Liver (tissue), 3 donors: ENCODE results near the gene TECR.

Experiments used
- CTCF ChIP-seq: fragments of 150-350 bp; IDR thresholded peaks from 2 replicates; pipeline ENCODE4 v1.5.1; 2017; ENCODE audit warnings: improper control_type of control experiment, low read depth, low read length; ENCODE audit not compliant: missing input control
- EGR1 ChIP-seq, 2 donors: IDR thresholded peaks; 2 replicates each; pipeline ENCODE4 v1.6.1; 2016 to 2018; ENCODE audit warnings: antibody characterized with exemption in 2 of 2, low read depth in 2 of 2
- TF ChIP-seq, protein P1 (sequence below): IDR thresholded peaks from 2 replicates; pipeline ENCODE4 v1.6.1; 2016; ENCODE audit warnings: antibody characterized with exemption, mild to moderate bottlenecking
- donor health status: healthy.
- donor health status: healthy.

- TF ChIP-seq CTCF: no peak
- TF ChIP-seq EGR1 (IDR thresholded peaks at IDR 0.05; ENCODE audit: low read depth in 2 of 2): no peak
- TF ChIP-seq, protein P1, sequence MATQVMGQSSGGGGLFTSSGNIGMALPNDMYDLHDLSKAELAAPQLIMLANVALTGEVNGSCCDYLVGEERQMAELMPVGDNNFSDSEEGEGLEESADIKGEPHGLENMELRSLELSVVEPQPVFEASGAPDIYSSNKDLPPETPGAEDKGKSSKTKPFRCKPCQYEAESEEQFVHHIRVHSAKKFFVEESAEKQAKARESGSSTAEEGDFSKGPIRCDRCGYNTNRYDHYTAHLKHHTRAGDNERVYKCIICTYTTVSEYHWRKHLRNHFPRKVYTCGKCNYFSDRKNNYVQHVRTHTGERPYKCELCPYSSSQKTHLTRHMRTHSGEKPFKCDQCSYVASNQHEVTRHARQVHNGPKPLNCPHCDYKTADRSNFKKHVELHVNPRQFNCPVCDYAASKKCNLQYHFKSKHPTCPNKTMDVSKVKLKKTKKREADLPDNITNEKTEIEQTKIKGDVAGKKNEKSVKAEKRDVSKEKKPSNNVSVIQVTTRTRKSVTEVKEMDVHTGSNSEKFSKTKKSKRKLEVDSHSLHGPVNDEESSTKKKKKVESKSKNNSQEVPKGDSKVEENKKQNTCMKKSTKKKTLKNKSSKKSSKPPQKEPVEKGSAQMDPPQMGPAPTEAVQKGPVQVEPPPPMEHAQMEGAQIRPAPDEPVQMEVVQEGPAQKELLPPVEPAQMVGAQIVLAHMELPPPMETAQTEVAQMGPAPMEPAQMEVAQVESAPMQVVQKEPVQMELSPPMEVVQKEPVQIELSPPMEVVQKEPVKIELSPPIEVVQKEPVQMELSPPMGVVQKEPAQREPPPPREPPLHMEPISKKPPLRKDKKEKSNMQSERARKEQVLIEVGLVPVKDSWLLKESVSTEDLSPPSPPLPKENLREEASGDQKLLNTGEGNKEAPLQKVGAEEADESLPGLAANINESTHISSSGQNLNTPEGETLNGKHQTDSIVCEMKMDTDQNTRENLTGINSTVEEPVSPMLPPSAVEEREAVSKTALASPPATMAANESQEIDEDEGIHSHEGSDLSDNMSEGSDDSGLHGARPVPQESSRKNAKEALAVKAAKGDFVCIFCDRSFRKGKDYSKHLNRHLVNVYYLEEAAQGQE: no peak
Observed at GRCh38 chr19:14516746-14517438, 12.5 kb upstream of the TECR start.
